HG03064 (cell line): Measurements from ENCODE around the gene SLC12A4.

Experiments
- ATAC-seq: cut with Tn5 transposase; IDR thresholded peaks from one replicate; pipeline ENCODE4 v1.9.1; 2021; ENCODE audit warnings: low read depth; ENCODE audit not compliant: unreplicated experiment

SLC12A4 gene

DNA sequence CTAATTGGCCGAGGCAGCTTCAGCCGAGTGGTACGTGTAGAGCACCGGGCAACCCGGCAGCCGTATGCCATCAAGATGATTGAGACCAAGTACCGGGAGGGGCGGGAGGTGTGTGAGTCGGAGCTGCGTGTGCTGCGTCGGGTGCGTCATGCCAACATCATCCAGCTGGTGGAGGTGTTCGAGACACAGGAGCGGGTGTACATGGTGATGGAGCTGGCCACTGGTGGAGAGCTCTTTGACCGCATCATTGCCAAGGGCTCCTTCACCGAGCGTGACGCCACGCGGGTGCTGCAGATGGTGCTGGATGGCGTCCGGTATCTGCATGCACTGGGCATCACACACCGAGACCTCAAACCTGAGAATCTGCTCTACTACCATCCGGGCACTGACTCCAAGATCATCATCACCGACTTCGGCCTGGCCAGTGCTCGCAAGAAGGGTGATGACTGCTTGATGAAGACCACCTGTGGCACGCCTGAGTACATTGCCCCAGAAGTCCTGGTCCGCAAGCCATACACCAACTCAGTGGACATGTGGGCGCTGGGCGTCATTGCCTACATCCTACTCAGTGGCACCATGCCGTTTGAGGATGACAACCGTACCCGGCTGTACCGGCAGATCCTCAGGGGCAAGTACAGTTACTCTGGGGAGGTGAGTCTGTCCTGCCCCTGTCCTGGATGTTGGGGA, 59.2 kb downstream of the SLC12A4 start:
- no peak for ATAC-seq

DNA sequence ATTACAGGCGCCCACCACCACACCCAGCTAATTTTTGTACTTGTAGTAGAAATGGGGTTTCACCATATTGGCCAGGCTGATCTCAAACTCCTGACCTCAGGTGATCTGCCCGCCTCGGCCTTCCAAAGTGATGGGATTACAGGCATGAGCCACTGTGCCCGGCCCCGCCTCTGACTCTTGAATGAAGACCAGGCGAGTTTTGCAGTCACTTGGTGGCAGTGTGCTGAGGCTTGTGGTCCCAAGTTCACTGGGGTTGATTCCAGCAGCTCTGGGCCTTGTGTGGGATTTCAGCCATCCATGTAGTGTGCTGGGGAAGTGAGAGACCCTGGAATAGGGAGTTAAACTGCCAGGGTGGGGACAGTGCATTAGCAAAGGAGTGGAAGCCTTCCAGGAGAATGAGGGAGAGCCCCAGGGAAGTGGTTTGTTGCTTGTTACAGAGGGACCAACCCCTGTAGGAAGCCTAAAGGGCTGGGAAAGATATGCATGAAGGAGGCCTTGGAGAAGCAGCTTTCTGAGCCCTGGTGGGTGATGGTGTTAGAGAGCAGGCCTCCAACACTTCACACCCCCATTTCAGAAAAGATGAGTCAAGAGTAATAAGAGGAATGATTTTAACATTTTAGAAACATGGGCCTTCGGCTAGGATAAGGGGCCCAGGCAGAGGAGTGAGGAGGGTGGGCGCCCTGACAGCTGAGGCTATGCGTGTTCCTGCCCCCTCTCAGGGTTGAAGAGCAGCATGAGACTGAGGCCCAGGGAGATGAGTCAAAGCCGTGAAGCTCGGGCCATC, 60.8 kb downstream of the SLC12A4 start:
- no peak for ATAC-seq

DNA sequence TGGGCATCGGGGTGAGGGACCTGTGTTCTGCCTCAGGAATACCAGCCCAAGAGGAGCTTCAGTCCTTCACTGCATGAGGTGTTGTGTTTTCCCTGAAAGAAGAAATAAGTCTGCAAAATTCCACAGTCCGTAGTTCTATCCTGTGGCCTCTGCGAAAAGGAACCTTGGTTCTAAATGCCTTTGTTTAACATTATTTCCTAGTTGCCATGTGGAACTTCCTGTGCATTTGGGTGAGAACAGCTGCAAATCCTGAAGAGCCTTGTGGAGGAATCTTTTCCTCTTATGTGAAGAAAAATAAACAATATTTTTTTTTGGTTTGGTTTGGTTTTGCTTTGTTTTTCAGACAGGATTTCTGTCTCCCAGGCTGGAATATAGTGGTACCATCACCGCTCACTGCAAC, 65.6 kb downstream of the SLC12A4 start:
- ATAC-seq: no peak

DNA sequence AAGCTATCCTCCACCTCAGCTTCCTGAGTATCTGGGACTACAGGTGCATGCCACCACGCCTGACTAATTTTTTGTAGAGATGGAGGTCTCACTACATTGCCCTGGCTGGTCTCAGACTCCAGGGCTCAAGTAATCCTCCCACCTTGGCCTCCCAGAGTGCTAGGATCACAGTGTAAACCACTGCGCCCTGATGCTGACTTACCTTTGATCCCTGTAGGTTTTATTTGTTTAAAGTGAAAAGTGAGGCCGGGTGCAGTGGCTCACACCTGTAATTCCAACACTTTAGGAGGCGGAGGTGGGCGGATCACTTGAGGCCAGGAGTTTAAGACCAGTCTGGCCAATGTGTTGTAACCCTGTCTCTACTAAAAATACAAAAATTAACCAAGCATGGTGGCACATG, 66.7 kb downstream of the SLC12A4 start:
- ATAC-seq: no peak

DNA sequence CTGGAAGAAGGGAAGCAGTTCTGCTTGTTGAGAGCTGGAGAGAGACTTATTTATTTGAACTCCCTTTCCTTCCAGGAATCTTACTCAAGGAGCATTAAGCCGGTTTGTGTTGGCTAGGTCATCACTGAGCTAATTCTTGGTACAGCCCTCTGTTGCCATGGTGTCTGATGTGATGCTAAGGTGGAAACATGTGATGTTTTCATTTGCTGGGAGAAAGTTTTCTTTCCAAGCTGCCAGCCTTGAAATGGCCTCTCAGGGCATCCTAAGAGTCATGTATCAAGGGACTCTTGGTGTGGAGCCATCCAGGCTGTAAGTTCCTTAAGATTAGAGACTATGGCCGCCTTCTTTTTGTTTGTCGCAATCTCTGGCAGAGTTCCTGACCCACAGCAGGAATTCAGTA, 71.2 kb downstream of the SLC12A4 start:
- ATAC-seq: no peak

DNA sequence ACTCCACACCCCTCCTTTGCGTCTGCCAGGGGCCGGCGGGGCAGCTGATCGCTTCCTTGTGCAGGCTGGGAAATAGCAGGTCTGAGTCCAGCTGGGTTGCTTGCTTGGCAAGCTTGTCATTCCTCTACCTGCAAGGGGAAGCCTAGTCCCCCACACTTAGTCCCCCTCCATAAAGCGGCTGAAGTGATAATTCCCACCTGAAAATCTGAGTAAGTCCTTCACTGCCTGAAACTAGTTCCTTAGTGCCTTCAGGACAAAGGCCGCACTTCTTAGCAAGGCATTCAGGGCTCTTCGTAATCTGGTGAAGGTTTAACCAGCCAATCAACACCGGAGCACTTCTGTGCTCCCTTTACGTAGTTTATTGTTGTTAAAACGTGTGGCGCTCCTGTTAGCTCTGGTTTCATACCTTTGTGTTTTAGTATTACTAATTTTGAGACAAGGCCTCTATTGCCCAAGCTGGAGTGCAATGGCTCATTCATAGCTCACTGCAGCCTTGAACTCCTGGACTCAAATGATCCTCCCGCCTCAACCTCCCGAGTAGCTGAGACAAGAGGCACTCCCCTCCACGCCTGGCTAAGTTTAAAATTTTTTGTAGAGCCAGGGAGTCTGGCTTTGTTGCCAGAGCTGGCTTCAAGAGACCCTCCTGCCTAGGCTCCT, 74.6 kb downstream of the SLC12A4 start:
- no peak for ATAC-seq
